ENCODE measurements around the gene IL18.

IL18 gene

DNA sequence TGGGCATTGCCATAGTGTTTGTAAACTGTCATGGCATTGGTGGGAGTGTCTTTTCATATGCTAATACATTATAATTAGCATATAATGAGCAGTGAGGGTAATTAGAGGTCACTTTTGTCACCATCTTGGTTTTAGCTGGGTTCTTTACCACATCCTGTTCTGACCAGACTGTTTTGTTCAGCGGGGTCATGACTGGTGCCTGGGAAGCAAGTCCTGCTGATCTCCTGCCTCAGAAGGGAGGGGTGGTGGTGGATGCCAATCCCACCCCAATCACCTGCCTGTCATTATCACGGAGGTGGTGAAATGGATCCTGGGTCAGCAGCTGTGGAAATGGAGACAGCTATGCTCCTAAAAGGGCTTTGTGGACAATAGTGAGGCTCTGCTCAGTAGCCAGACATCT, 31.2 kb downstream of the IL18 start:
- H3K23ac ChIP-seq (ENCODE audit: low read length): no peak overlapping the region
- no peaks in the 10 kb centered on the region for H3K36me3 ChIP-seq (ENCODE audit: control insufficient read depth in 1 of 2, insufficient read depth in 2 of 2, low read length in 2 of 2)
- H3K27me3 ChIP-seq (ENCODE audit: insufficient read depth, low read length): no peaks in the 10 kb centered on the region
- no peak overlapping the region for H3K9ac ChIP-seq (ENCODE audit: low read length)
- no peaks in the 10 kb centered on the region for H3K9me3 ChIP-seq (ENCODE audit: insufficient read depth, low read depth, low read length)
- no peak overlapping the region for H2BK12ac ChIP-seq (ENCODE audit: low read length)
- no peak overlapping the region for H4K12ac ChIP-seq (ENCODE audit: low read depth, low read length)
- H3K4me3 ChIP-seq (ENCODE audit: low read depth, low read length): no peak overlapping the region
- H2AFZ ChIP-seq (ENCODE audit: insufficient read depth, low read length, poor library complexity): no peak overlapping the region
- H4K8ac ChIP-seq (ENCODE audit: low read depth, low read length): no peak overlapping the region
- H3K4ac ChIP-seq (ENCODE audit: low read depth, low read length): no peak overlapping the region
- H3K18ac ChIP-seq (ENCODE audit: low read length): no peak overlapping the region
- H2BK120ac ChIP-seq (ENCODE audit: insufficient read depth, low read length, poor library complexity): no peak overlapping the region
- H3K14ac ChIP-seq (ENCODE audit: low read length): no peak overlapping the region
- no peak overlapping the region for H2BK5ac ChIP-seq (ENCODE audit: low read depth, low read length, poor library complexity)
- no peak overlapping the region for H3K4me2 ChIP-seq (ENCODE audit: low read length)
- no CpG with 5 or more reads among the region's 2 CpGs for WGBS (ENCODE audit: extremely low coverage, insufficient coverage, insufficient read length)
- no peaks in the 10 kb centered on the region for H3K79me2 ChIP-seq (ENCODE audit: control insufficient read depth, insufficient read depth, low read length, poor library complexity)
- H2AK5ac ChIP-seq (ENCODE audit: low read length): no peak overlapping the region
- no peak overlapping the region for H4K91ac ChIP-seq (ENCODE audit: low read depth, low read length)
- no peaks in the 10 kb centered on the region for H3K79me1 ChIP-seq (ENCODE audit: low read length)
- H3K27ac ChIP-seq (ENCODE audit: low read depth, low read length): no peak overlapping the region
- H3K4me1 ChIP-seq (ENCODE audit: control insufficient read depth in 1 of 2, insufficient read depth in 2 of 2, low read length in 2 of 2): no peaks in the 10 kb centered on the region
- DNase-seq: no peak

- H3K79me2 ChIP-seq (ENCODE audit: control insufficient read depth, insufficient read depth, low read length, poor library complexity): no peaks in the 10 kb centered on the region
- no peaks in the 10 kb centered on the region for H3K79me1 ChIP-seq (ENCODE audit: low read length)
- no peak overlapping the region for H4K91ac ChIP-seq (ENCODE audit: low read depth, low read length)
- no peak overlapping the region for H2AK5ac ChIP-seq (ENCODE audit: low read length)
- H3K14ac ChIP-seq (ENCODE audit: low read length): no peak overlapping the region
- no CpG with 5 or more reads among the region's 5 CpGs for WGBS (ENCODE audit: extremely low coverage, insufficient coverage, insufficient read length)
- H3K27ac ChIP-seq (ENCODE audit: low read depth, low read length): no peak overlapping the region
- H2BK120ac ChIP-seq (ENCODE audit: insufficient read depth, low read length, poor library complexity): no peak overlapping the region
- no peaks in the 10 kb centered on the region for H3K4me1 ChIP-seq (ENCODE audit: control insufficient read depth in 1 of 2, insufficient read depth in 2 of 2, low read length in 2 of 2)
- no peaks in the 10 kb centered on the region for H3K27me3 ChIP-seq (ENCODE audit: insufficient read depth, low read length)
- H3K4ac ChIP-seq (ENCODE audit: low read depth, low read length): no peak overlapping the region
- H2AFZ ChIP-seq (ENCODE audit: insufficient read depth, low read length, poor library complexity): no peak overlapping the region
- H4K12ac ChIP-seq (ENCODE audit: low read depth, low read length): no peak overlapping the region
- no peak overlapping the region for H3K4me3 ChIP-seq (ENCODE audit: low read depth, low read length)
- no peak for DNase-seq
- no peak overlapping the region for H3K4me2 ChIP-seq (ENCODE audit: low read length)
- H3K9me3 ChIP-seq (ENCODE audit: insufficient read depth, low read depth, low read length): no peaks in the 10 kb centered on the region
- no peak overlapping the region for H2BK5ac ChIP-seq (ENCODE audit: low read depth, low read length, poor library complexity)
- no peak overlapping the region for H3K9ac ChIP-seq (ENCODE audit: low read length)
- no peak overlapping the region for H3K18ac ChIP-seq (ENCODE audit: low read length)
- no peak overlapping the region for H4K8ac ChIP-seq (ENCODE audit: low read depth, low read length)
- H2BK12ac ChIP-seq (ENCODE audit: low read length): no peak overlapping the region
- H3K23ac ChIP-seq (ENCODE audit: low read length): no peak overlapping the region
- H3K36me3 ChIP-seq (ENCODE audit: control insufficient read depth in 1 of 2, insufficient read depth in 2 of 2, low read length in 2 of 2): no peaks in the 10 kb centered on the region
Measured at GRCh38 chr11:112129656-112130055, 34.2 kb downstream of the IL18 start.

GRCh38 chr11:112128483-112129121, 35.3 kb downstream of the IL18 start:
- Histone ChIP-seq H2AK5ac (ENCODE audit: low read length) (no peak overlapping the region), H3K27ac (ENCODE audit: low read depth, low read length) (no peak overlapping the region), H3K4me3 (ENCODE audit: low read depth, low read length) (no peak overlapping the region), H3K79me2 (ENCODE audit: control insufficient read depth, insufficient read depth, low read length, poor library complexity) (no peaks in the 10 kb centered on the region), H3K18ac (ENCODE audit: low read length) (no peak overlapping the region), H4K12ac (ENCODE audit: low read depth, low read length) (no peak overlapping the region), H4K8ac (ENCODE audit: low read depth, low read length) (no peak overlapping the region), H3K14ac (ENCODE audit: low read length) (no peak overlapping the region), H3K27me3 (ENCODE audit: insufficient read depth, low read length) (no peaks in the 10 kb centered on the region), H4K91ac (ENCODE audit: low read depth, low read length) (no peak overlapping the region), H2BK120ac (ENCODE audit: insufficient read depth, low read length, poor library complexity) (no peak overlapping the region), H2BK12ac (ENCODE audit: low read length) (no peak overlapping the region), H2AFZ (ENCODE audit: insufficient read depth, low read length, poor library complexity) (no peak overlapping the region), H3K36me3 (ENCODE audit: control insufficient read depth in 1 of 2, insufficient read depth in 2 of 2, low read length in 2 of 2) (no peaks in the 10 kb centered on the region), H3K4me1 (ENCODE audit: control insufficient read depth in 1 of 2, insufficient read depth in 2 of 2, low read length in 2 of 2) (no peaks in the 10 kb centered on the region), H3K79me1 (ENCODE audit: low read length) (no peaks in the 10 kb centered on the region), H3K4me2 (ENCODE audit: low read length) (no peak overlapping the region), H2BK5ac (ENCODE audit: low read depth, low read length, poor library complexity) (no peak overlapping the region), H3K23ac (ENCODE audit: low read length) (no peak overlapping the region), H3K4ac (ENCODE audit: low read depth, low read length) (no peak overlapping the region), H3K9me3 (ENCODE audit: insufficient read depth, low read depth, low read length) (no peaks in the 10 kb centered on the region), H3K9ac (ENCODE audit: low read length) (no peak overlapping the region)
- no CpG with 5 or more reads among the region's 3 CpGs for whole genome bisulfite sequencing (ENCODE audit: extremely low coverage, insufficient coverage, insufficient read length)
- DNase-seq: peak; percentile 13 to 48

- no peak overlapping the region for H3K4ac ChIP-seq (ENCODE audit: low read depth, low read length)
- no peak overlapping the region for H4K12ac ChIP-seq (ENCODE audit: low read depth, low read length)
- no peak overlapping the region for H4K8ac ChIP-seq (ENCODE audit: low read depth, low read length)
- no peak overlapping the region for H2BK5ac ChIP-seq (ENCODE audit: low read depth, low read length, poor library complexity)
- H2BK120ac ChIP-seq (ENCODE audit: insufficient read depth, low read length, poor library complexity): no peak overlapping the region
- H3K27ac ChIP-seq (ENCODE audit: low read depth, low read length): no peak overlapping the region
- H2AK5ac ChIP-seq (ENCODE audit: low read length): no peak overlapping the region
- H3K79me2 ChIP-seq (ENCODE audit: control insufficient read depth, insufficient read depth, low read length, poor library complexity): no peaks in the 10 kb centered on the region
- no peak overlapping the region for H3K4me2 ChIP-seq (ENCODE audit: low read length)
- H3K79me1 ChIP-seq (ENCODE audit: low read length): no peaks in the 10 kb centered on the region
- H3K4me1 ChIP-seq (ENCODE audit: control insufficient read depth in 1 of 2, insufficient read depth in 2 of 2, low read length in 2 of 2): no peaks in the 10 kb centered on the region
- no peak overlapping the region for H4K91ac ChIP-seq (ENCODE audit: low read depth, low read length)
- no peaks in the 10 kb centered on the region for H3K36me3 ChIP-seq (ENCODE audit: control insufficient read depth in 1 of 2, insufficient read depth in 2 of 2, low read length in 2 of 2)
- no peak overlapping the region for H3K23ac ChIP-seq (ENCODE audit: low read length)
- no peak overlapping the region for H2AFZ ChIP-seq (ENCODE audit: insufficient read depth, low read length, poor library complexity)
- no peak overlapping the region for H2BK12ac ChIP-seq (ENCODE audit: low read length)
- no peak overlapping the region for H3K14ac ChIP-seq (ENCODE audit: low read length)
- WGBS (ENCODE audit: extremely low coverage, insufficient coverage, insufficient read length): no CpG with 5 or more reads among the region's 2 CpGs
- no peak for DNase-seq
- no peak overlapping the region for H3K9ac ChIP-seq (ENCODE audit: low read length)
- no peak overlapping the region for H3K4me3 ChIP-seq (ENCODE audit: low read depth, low read length)
- no peaks in the 10 kb centered on the region for H3K9me3 ChIP-seq (ENCODE audit: insufficient read depth, low read depth, low read length)
- no peak overlapping the region for H3K18ac ChIP-seq (ENCODE audit: low read length)
- H3K27me3 ChIP-seq (ENCODE audit: insufficient read depth, low read length): no peaks in the 10 kb centered on the region
Measured at GRCh38 chr11:112127056-112127455, 36.8 kb downstream of the IL18 start.
